ENCODE results near the gene DLGAP3. TPM values are rescaled to one million over a fixed set of nuclear protein-coding genes. Genes with fewer than 3 reads are reported as not detected.

Gene DLGAP3
- total and polyA plus RNA-seq, 2 of the 13 experiments (the other 11 are each of a cell fraction or from before 2014, with no cell fraction given), result 0.03 to 0.04 TPM

- TF ChIP-seq MLXIP (CRISPR knock-in tag; IDR thresholded peaks at IDR 0.05; ENCODE audit: borderline replicate concordance) (no peak), MZF1 (CRISPR knock-in tag; IDR thresholded peaks at IDR 0.05; ENCODE audit: borderline replicate concordance) (no peak), CHCHD3 (CRISPR knock-in tag; IDR thresholded peaks at IDR 0.05) (no peak), SOX13 (IDR thresholded peaks at IDR 0.05) (no peak), SOX13 (CRISPR knock-in tag; conservative IDR thresholded peaks at IDR 0.05 in 1 of 2, IDR thresholded peaks at IDR 0.05 in 1 of 2) (no peak)
These were observed 14.5 kb downstream of the DLGAP3 start (continued) for GRCh38 chr1:34914958-34915357.

GRCh38 chr1:34911465-34911864, 18.0 kb downstream of the DLGAP3 start:
- intact Hi-C loops (cut with micrococcal nuclease; ENCODE audit: unreplicated experiment), result no loop called here
- no peak for TF ChIP-seq MBNL3 (CRISPR knock-in tag; conservative IDR thresholded peaks at IDR 0.05)
- TF ChIP-seq ZNF678 (CRISPR knock-in tag; IDR thresholded peaks at IDR 0.05), result no peak
- no peak for TF ChIP-seq ATF6 (CRISPR knock-in tag; conservative IDR thresholded peaks at IDR 0.05)
- no peak for TF ChIP-seq ZBED4 (CRISPR knock-in tag; IDR thresholded peaks at IDR 0.05; ENCODE audit: borderline replicate concordance)
- TF ChIP-seq ZSCAN21 (CRISPR knock-in tag; IDR thresholded peaks at IDR 0.05; ENCODE audit: borderline replicate concordance), result no peak
- no peak for TF ChIP-seq ZSCAN22 (CRISPR knock-in tag; IDR thresholded peaks at IDR 0.05)
- TF ChIP-seq SNAPC5 (CRISPR knock-in tag; IDR thresholded peaks at IDR 0.05; ENCODE audit: borderline replicate concordance), result no peak

More at GRCh38 chr1:34911465-34911864, 18.0 kb downstream of the DLGAP3 start:
- FAIRE-seq, result no peak
- no peak for ATAC-seq
- Histone ChIP-seq H4K20me1 (ENCODE audit: insufficient read depth, low read length) (no peaks in the 10 kb centered on the region), H3K9ac (ENCODE audit: insufficient read depth, low read depth, low read length) (no peak overlapping the region), H3K27ac (ENCODE audit: extremely low read length, insufficient read depth, low read length) (no peak overlapping the region), H3K9me3 (ENCODE audit: low read length) (no peaks in the 10 kb centered on the region), H2AFZ (ENCODE audit: low read length) (no peak overlapping the region), H3K27me3 (ENCODE audit: control insufficient read depth in 1 of 2, insufficient read depth in 2 of 2, low read length in 2 of 2) (peaks cover 0 to 3% of the 10 kb centered on the region in 2 experiments; a peak in 3 of 5 replicates), H3K4me2 (ENCODE audit: low read depth, low read length) (no peak overlapping the region), H3K79me2 (ENCODE audit: insufficient read depth, low read length) (no peaks in the 10 kb centered on the region), H3K4me1 (ENCODE audit: insufficient read depth, low read length) (no peaks in the 10 kb centered on the region), H3K4me3 (replicated peaks in 1 of 3; ENCODE audit: insufficient read depth in 1 of 3, low read depth in 2 of 3, low read length in 3 of 3) (no peak overlapping the region), H3K36me3 (replicated peaks in 1 of 2; ENCODE audit: control insufficient read depth in 1 of 2, insufficient read depth in 2 of 2, low read length in 2 of 2) (no peaks in the 10 kb centered on the region)
- no peak for DNase-seq (ENCODE audit: low spot score)
- POLR2A ChIA-PET, result no interaction called here
- in situ Hi-C loops (cut with HindIII; ENCODE audit: extremely low pct_ligation_motif_present, low pct_unique_long_range_greater_than_20kb), result no loop called here
- BruUV-seq (replicated peaks), result no TSS peak
- CTCF ChIA-PET (ENCODE audit: low intra/inter-chr PET ratio, low total read pairs), result no interaction called here
- WGBS (ENCODE audit: low lambda C conversion rate), result 18% methylated on average over 8 of the region's 8 CpGs

All from HepG2 (cell line).